ENCODE measurements around the gene HOXA10. TPM values are rescaled to one million over a fixed set of nuclear protein-coding genes. Genes with fewer than 3 reads are reported as not detected.

Gene HOXA10
- total RNA-seq, 1 donor from 2014 or later = 4.9 TPM

GRCh38 chr7:27202018-27202861 lies 28.1 kb upstream of the HOXA10 start:
- Mint-ChIP-seq H3K27me3 (peaks cover 95% of the 10 kb centered on the region), H3K4me3 (peak overlapping the region; percentile 86), H3K4me1 (ENCODE audit: unreplicated experiment) (peaks cover 12% of the 10 kb centered on the region), H3K36me3 (no peaks in the 10 kb centered on the region), H3K9me3 (no peaks in the 10 kb centered on the region), H3K27ac (no peak overlapping the region)
- DNase-seq (ENCODE audit: extremely low spot score, unreplicated experiment) = peak; percentile 55
- no peak for TF ChIP-seq CTCF (conservative IDR thresholded peaks at IDR 0.05)

GRCh38 chr7:27201580-27202017 lies 27.5 kb upstream of the HOXA10 start:
- peak overlapping the region; percentile 86 for H3K4me3 Mint-ChIP-seq
- H3K27me3 Mint-ChIP-seq = peaks cover 95% of the 10 kb centered on the region
- peak; percentile 65 for DNase-seq (ENCODE audit: extremely low spot score, unreplicated experiment)
- no peaks in the 10 kb centered on the region for H3K36me3 Mint-ChIP-seq
- TF ChIP-seq CTCF (conservative IDR thresholded peaks at IDR 0.05) = no peak
- no peaks in the 10 kb centered on the region for H3K9me3 Mint-ChIP-seq
- H3K27ac Mint-ChIP-seq = no peak overlapping the region
- H3K4me1 Mint-ChIP-seq (ENCODE audit: unreplicated experiment) = peaks cover 12% of the 10 kb centered on the region

GRCh38 chr7:27200761-27201579 lies 26.9 kb upstream of the HOXA10 start:
- Mint-ChIP-seq H3K27ac (peak overlapping the region; percentile 29), H3K27me3 (peaks cover 95% of the 10 kb centered on the region), H3K4me1 (ENCODE audit: unreplicated experiment) (peaks cover 11% of the 10 kb centered on the region), H3K9me3 (no peaks in the 10 kb centered on the region), H3K4me3 (peak overlapping the region; percentile 86), H3K36me3 (no peaks in the 10 kb centered on the region)
- no peak for TF ChIP-seq CTCF (conservative IDR thresholded peaks at IDR 0.05)
- peak; percentile 49 for DNase-seq (ENCODE audit: extremely low spot score, unreplicated experiment)

- H3K36me3 Mint-ChIP-seq = no peaks in the 10 kb centered on the region
- peaks cover 95% of the 10 kb centered on the region for H3K27me3 Mint-ChIP-seq
- TF ChIP-seq CTCF (conservative IDR thresholded peaks at IDR 0.05) = no peak
- no peaks in the 10 kb centered on the region for H3K9me3 Mint-ChIP-seq
- DNase-seq (ENCODE audit: extremely low spot score, unreplicated experiment) = peak; percentile 69
- peak within 1 kb of the TSS; percentile 89 for H3K4me3 Mint-ChIP-seq
- peaks cover 7% of the 10 kb centered on the region for H3K4me1 Mint-ChIP-seq (ENCODE audit: unreplicated experiment)
- H3K27ac Mint-ChIP-seq = peak within 1 kb of the TSS; percentile 29
Observed at GRCh38 chr7:27199849-27200760, 26.0 kb upstream of the HOXA10 start, which contains the start of gene HOXA13. HOXA13 (minus strand) TSS chr7:27200091; CDS start chr7:27200077, 14 bp downstream.

Data from type B pancreatic cell (in vitro differentiated cells).